Fibroblast of pulmonary artery (primary cell): Measurements from ENCODE around the gene GLCCI1.

Experiments used
- DNase-seq: peaks from one replicate; pipeline ENCODE4 v3.0.0-alpha.2; 2010; ENCODE audit warnings: low read depth
- H3K4me3 ChIP-seq: replicated peaks from 2 replicates; pipeline ENCODE4 v1.5.1; 2011; ENCODE audit warnings: low read depth, mild to moderate bottlenecking, control low read depth, low read length, moderate library complexity
- CTCF ChIP-seq: IDR thresholded peaks from 2 replicates; pipeline ENCODE4 v1.5.1; 2011; ENCODE audit warnings: mild to moderate bottlenecking, control low read depth, low read length, inconsistent platforms; ENCODE audit errors: missing control alignments

Gene GLCCI1

GRCh38 chr7:8105449-8106095 lies 137.0 kb downstream of the GLCCI1 start:
- TF ChIP-seq CTCF = no peak
- H3K4me3 ChIP-seq = no peak overlapping the region
- DNase-seq = no peak

GRCh38 chr7:8109196-8110022 lies 140.8 kb downstream of the GLCCI1 start:
- no peak overlapping the region for H3K4me3 ChIP-seq
- TF ChIP-seq CTCF = no peak
- peak; percentile 10 for DNase-seq

GRCh38 chr7:8111282-8111960 lies 142.8 kb downstream of the GLCCI1 start:
- TF ChIP-seq CTCF = no peak
- no peak overlapping the region for H3K4me3 ChIP-seq
- DNase-seq = no peak

GRCh38 chr7:8112685-8113084 lies 144.1 kb downstream of the GLCCI1 start:
- TF ChIP-seq CTCF = no peak
- no peak for DNase-seq
- no peak overlapping the region for H3K4me3 ChIP-seq

GRCh38 chr7:8113184-8113583 lies 144.6 kb downstream of the GLCCI1 start:
- DNase-seq = no peak
- no peak overlapping the region for H3K4me3 ChIP-seq
- TF ChIP-seq CTCF = no peak

- H3K4me3 ChIP-seq = no peak overlapping the region
- DNase-seq = no peak
- TF ChIP-seq CTCF = no peak
These were observed 145.6 kb downstream of the GLCCI1 start for GRCh38 chr7:8114175-8114574.
